B cell (primary cell): ENCODE data around the gene GULP1. TPM values are rescaled to one million over a fixed set of nuclear protein-coding genes. Genes with fewer than 3 reads are reported as not detected.

Experiments used
- ATAC-seq: fragments of 200-7000 bp; cut with Tn5 transposase; one replicate; pipeline ENCODE4 v1.10.0; 2021; ENCODE audit warnings: low read depth, mild to moderate bottlenecking, moderate number of reproducible peaks, moderate library complexity
- CTCF ChIA-PET: fragments of 350-600 bp; sonication (Branson Sonifier 250); formaldehyde crosslinking; loops from one replicate; lab custom pipeline; 2021; ENCODE audit warnings: antibody characterized with exemption, inconsistent platforms; lab: Charles Lee
- POLR2A ChIA-PET: fragments of 350-600 bp; sonication (Branson Sonifier 250); formaldehyde crosslinking; loops from one replicate; lab custom pipeline; 2021; ENCODE audit warnings: antibody characterized with exemption; lab: Charles Lee
- DNase-seq: peaks from one replicate; pipeline ENCODE4 v3.0.0; 2013
- H2AFZ ChIP-seq: 2 replicates; pipeline ENCODE4 v1.6.1; 2012; ENCODE audit warnings: mild to moderate bottlenecking, low read depth, low read length; ENCODE audit not compliant: insufficient read depth, poor library complexity, severe bottlenecking
- H3K27ac ChIP-seq, 2 donors: 1 replicate in 1 of 2; 2 replicates in 1 of 2; pipeline ENCODE4 v1.5.1; 2012 to 2013; ENCODE audit warnings: low read length in 2 of 2, mild to moderate bottlenecking in 2 of 2, moderate library complexity in 1 of 2
- H3K27me3 ChIP-seq, 4 experiments: fragments of 200-600 bp in 1 of 4; sonication (generic) in 1 of 4; replicated peaks in 1 of 4; 1 replicate in 2 of 4; 2 replicates in 2 of 4; pipeline versions ENCODE4 v1.6.1 to v1.7.0; 2013 to 2016; ENCODE audit warnings: low read length in 3 of 4, mild to moderate bottlenecking in 2 of 4, mixed read lengths in 1 of 4, moderate library complexity in 1 of 4; ENCODE audit not compliant: insufficient read depth in 4 of 4, control insufficient read depth in 3 of 4; ENCODE audit errors: control extremely low read depth in 1 of 4
- H3K36me3 ChIP-seq, 2 experiments: replicated peaks in 1 of 2; 1 replicate in 1 of 2; 2 replicates in 1 of 2; pipeline versions ENCODE4 v1.6.1 to v1.7.1; 2013; ENCODE audit warnings: low read length in 1 of 2; ENCODE audit not compliant: insufficient read depth in 2 of 2, control insufficient read depth in 1 of 2; ENCODE audit errors: control extremely low read depth in 1 of 2, extremely low read depth in 1 of 2
- H3K4me1 ChIP-seq, 2 donors: fragments of 200-600 bp in 1 of 2; sonication (generic) in 1 of 2; 1 replicate in 1 of 2; 2 replicates in 1 of 2; pipeline versions ENCODE4 v1.5.1 to v1.6.1; 2013 to 2017; ENCODE audit warnings: low read length in 2 of 2; ENCODE audit not compliant: control insufficient read depth in 2 of 2, insufficient read depth in 2 of 2
- H3K4me2 ChIP-seq: replicated peaks from 2 replicates; pipeline ENCODE3; 2012; ENCODE audit warnings: mild to moderate bottlenecking, low read depth, low read length; ENCODE audit not compliant: poor library complexity, severe bottlenecking
- H3K4me3 ChIP-seq, 5 experiments: fragments of 200-600 bp in 1 of 5; sonication (generic) in 1 of 5; 1 replicate in 3 of 5; 2 replicates in 2 of 5; pipeline versions ENCODE4 v1.5.1 to v1.7.0; 2011 to 2016; ENCODE audit warnings: low read length in 4 of 5, mild to moderate bottlenecking in 4 of 5, low read depth in 2 of 5, control low read depth in 1 of 5, moderate library complexity in 1 of 5; ENCODE audit not compliant: insufficient read depth in 1 of 5; ENCODE audit errors: control extremely low read depth in 1 of 5, extremely low read depth in 1 of 5
- H3K79me2 ChIP-seq: fragments of 200-600 bp; sonication (generic); one replicate; pipeline ENCODE4 v1.6.0; 2016; ENCODE audit warnings: low read length; ENCODE audit not compliant: control insufficient read depth, insufficient read depth
- H3K9ac ChIP-seq: fragments of 200-600 bp; sonication (generic); 2 replicates; pipeline ENCODE4 v1.6.1; 2017; ENCODE audit warnings: mild to moderate bottlenecking, low read length, moderate library complexity
- H3K9me3 ChIP-seq, 3 donors: one replicate each; pipeline versions ENCODE4 v1.6.1 to v1.7.1; 2013; ENCODE audit warnings: low read length in 2 of 3; ENCODE audit not compliant: control insufficient read depth in 2 of 3, insufficient read depth in 1 of 3; ENCODE audit errors: control extremely low read depth in 1 of 3
- H4K20me1 ChIP-seq: 2 replicates; pipeline ENCODE4 v1.6.0; 2012; ENCODE audit warnings: mild to moderate bottlenecking, low read length; ENCODE audit not compliant: insufficient read depth, control insufficient read depth, poor library complexity, severe bottlenecking
- H3K27ac Mint-ChIP-seq: one replicate; pipeline ENCODE4 v1.8.0; 2021; ENCODE audit warnings: mixed read lengths
- H3K27me3 Mint-ChIP-seq: one replicate; pipeline ENCODE4 v1.8.0; 2021; ENCODE audit warnings: mixed read lengths
- H3K4me1 Mint-ChIP-seq: one replicate; pipeline ENCODE4 v1.8.0; 2021; ENCODE audit warnings: mixed read lengths
- H3K4me3 Mint-ChIP-seq: one replicate; pipeline ENCODE4 v1.8.0; 2021; ENCODE audit warnings: mixed read lengths
- H3K9me3 Mint-ChIP-seq: one replicate; pipeline ENCODE4 v1.8.0; 2022; ENCODE audit warnings: mixed read lengths; ENCODE audit not compliant: insufficient read depth
- EZH2 ChIP-seq: IDR thresholded peaks from 2 replicates; pipeline ENCODE4 v1.6.1; 2012; ENCODE audit warnings: borderline replicate concordance, low read depth, mild to moderate bottlenecking, moderate library complexity, low read length; ENCODE audit not compliant: insufficient read depth, poor library complexity, severe bottlenecking
- WGBS: methylation state at CpG from one replicate; pipeline ENCODE4 v1.1.5; 2013; ENCODE audit warnings: missing lambda C conversion rate; ENCODE audit not compliant: insufficient coverage; 5-methylcytosine and 5-hydroxymethylcytosine counted together
- intact Hi-C: fragments of 100-400 bp; cut with micrococcal nuclease; formaldehyde crosslinking; loops from one replicate; pipeline ENCODE4 v1.10.0; 2022
- polyA plus RNA-seq: library from polyadenylated mRNA; depleted of rRNA; stranded (reverse); fragments of >200 nt; gene quantifications from 2 replicates; pipeline ENCODE4 v1.2.3, GENCODE V29; 2012
- total RNA-seq, 2 donors: library from RNA; stranded (reverse); fragments of 120-200 nt in 1 of 2; gene quantifications; 1 replicate in 1 of 2; 2 replicates in 1 of 2; pipeline versions ENCODE4 v1.2.3 to v1.2.4, GENCODE V29; 2013 to 2022
- TF ChIP-seq, protein P1 (sequence below): fragments of 200-600 bp; IDR thresholded peaks from one replicate; pipeline ENCODE4 v1.8.0; 2022; ENCODE audit warnings: antibody characterized with exemption, mild to moderate bottlenecking

Gene GULP1
- total and polyA plus RNA-seq, 2 donors (not counting 1 experiment from before 2014, with no cell fraction given): not detected

DNA sequence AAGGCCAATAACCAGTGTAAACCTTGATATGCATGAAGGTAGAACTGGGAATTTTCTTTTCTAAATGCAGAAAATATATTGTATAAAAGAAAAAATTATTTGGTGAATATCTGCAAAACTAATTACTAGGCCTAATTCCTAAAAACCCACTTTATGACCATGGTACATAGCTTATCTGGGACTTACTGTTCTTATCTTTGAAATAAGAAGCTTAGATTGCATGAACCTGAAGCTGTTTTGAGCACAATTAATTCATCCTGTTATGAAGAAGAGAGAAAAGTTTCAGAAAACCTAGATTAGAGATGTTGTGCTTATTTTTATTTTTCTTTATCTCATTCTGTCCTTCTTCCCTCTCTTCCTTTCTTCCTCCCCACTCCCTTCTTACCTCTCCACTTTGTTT is 235.0 kb downstream of the GULP1 start:
- no peak overlapping the region for H3K27ac Mint-ChIP-seq
- intact Hi-C loops: no loop called here

DNA sequence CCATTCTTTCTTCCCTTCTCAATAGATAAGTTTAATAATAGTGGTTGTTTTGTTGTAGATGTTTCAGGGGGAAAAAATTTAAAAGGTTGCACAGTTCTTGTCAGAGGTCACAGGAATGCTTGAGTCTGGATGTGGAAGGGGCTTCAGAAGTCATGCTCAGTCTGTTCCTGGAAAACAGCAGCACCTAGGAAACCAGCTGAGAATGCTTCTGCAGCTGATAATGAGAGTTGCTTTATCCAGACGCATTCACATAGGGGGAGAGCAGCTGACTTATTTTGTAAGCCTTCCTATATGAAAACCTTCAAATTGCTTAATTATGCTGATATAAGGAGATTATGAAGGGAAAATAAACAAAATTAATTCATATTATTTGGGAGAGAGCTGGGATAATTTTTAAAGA is 235.5 kb downstream of the GULP1 start:
- H3K4me1 ChIP-seq: no peaks in the 10 kb centered on the region
- intact Hi-C loops: no loop called here
- DNase-seq: no peak
- no peak overlapping the region for H3K4me3 ChIP-seq
- H4K20me1 ChIP-seq: no peaks in the 10 kb centered on the region
- WGBS: no CpG with 5 or more reads among the region's 1 CpG
- H3K79me2 ChIP-seq: no peaks in the 10 kb centered on the region
- no peaks in the 10 kb centered on the region for H3K9me3 Mint-ChIP-seq
- no peaks in the 10 kb centered on the region for H3K36me3 ChIP-seq
- no peak overlapping the region for H3K9ac ChIP-seq
- no peak overlapping the region for H3K4me2 ChIP-seq
- CTCF ChIA-PET: no interaction called here
- H3K27ac ChIP-seq: no peak overlapping the region
- no peak overlapping the region for H2AFZ ChIP-seq
- H3K27ac Mint-ChIP-seq: no peak overlapping the region
- no peaks in the 10 kb centered on the region for H3K27me3 Mint-ChIP-seq
- no peaks in the 10 kb centered on the region for H3K4me1 Mint-ChIP-seq
- no peaks in the 10 kb centered on the region for H3K9me3 ChIP-seq
- no peaks in the 10 kb centered on the region for H3K27me3 ChIP-seq
- no peak for ATAC-seq
- POLR2A ChIA-PET: no interaction called here
- no peak overlapping the region for H3K4me3 Mint-ChIP-seq
- no peak for TF ChIP-seq EZH2
- TF ChIP-seq, protein P1, sequence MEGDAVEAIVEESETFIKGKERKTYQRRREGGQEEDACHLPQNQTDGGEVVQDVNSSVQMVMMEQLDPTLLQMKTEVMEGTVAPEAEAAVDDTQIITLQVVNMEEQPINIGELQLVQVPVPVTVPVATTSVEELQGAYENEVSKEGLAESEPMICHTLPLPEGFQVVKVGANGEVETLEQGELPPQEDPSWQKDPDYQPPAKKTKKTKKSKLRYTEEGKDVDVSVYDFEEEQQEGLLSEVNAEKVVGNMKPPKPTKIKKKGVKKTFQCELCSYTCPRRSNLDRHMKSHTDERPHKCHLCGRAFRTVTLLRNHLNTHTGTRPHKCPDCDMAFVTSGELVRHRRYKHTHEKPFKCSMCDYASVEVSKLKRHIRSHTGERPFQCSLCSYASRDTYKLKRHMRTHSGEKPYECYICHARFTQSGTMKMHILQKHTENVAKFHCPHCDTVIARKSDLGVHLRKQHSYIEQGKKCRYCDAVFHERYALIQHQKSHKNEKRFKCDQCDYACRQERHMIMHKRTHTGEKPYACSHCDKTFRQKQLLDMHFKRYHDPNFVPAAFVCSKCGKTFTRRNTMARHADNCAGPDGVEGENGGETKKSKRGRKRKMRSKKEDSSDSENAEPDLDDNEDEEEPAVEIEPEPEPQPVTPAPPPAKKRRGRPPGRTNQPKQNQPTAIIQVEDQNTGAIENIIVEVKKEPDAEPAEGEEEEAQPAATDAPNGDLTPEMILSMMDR: no peak

More for the DNA sequence above, 235.0 kb downstream of the GULP1 start:
- no peaks in the 10 kb centered on the region for H3K9me3 Mint-ChIP-seq
- H3K4me1 ChIP-seq: no peaks in the 10 kb centered on the region
- H4K20me1 ChIP-seq: no peaks in the 10 kb centered on the region
- no peak overlapping the region for H3K27ac ChIP-seq
- CTCF ChIA-PET: no interaction called here
- POLR2A ChIA-PET: no interaction called here
- H3K4me2 ChIP-seq: no peak overlapping the region
- H3K9me3 ChIP-seq: no peaks in the 10 kb centered on the region
- no peaks in the 10 kb centered on the region for H3K79me2 ChIP-seq
- no peak overlapping the region for H3K4me3 ChIP-seq
- DNase-seq (no peak), ATAC-seq (no peak)
- TF ChIP-seq EZH2: no peak
- TF ChIP-seq, protein P1: no peak
- no peak overlapping the region for H3K9ac ChIP-seq
- no peaks in the 10 kb centered on the region for H3K27me3 Mint-ChIP-seq
- H3K27me3 ChIP-seq: no peaks in the 10 kb centered on the region
- H3K4me1 Mint-ChIP-seq: no peaks in the 10 kb centered on the region
- no peak overlapping the region for H2AFZ ChIP-seq
- H3K36me3 ChIP-seq: no peaks in the 10 kb centered on the region
- H3K4me3 Mint-ChIP-seq: no peak overlapping the region
